SU-DHL-6 (cell line): Measurements from ENCODE around the gene RPL4.

Experiments
- CTCF ChIP-seq: fragments of 200-600 bp; sonication (generic); IDR thresholded peaks from one replicate; pipeline ENCODE4 v1.5.1; 2017; ENCODE audit warnings: antibody characterized with exemption, mild to moderate bottlenecking, low read length, moderate library complexity; ENCODE audit not compliant: insufficient read depth, poor library complexity, severe bottlenecking
- EZH2phosphoT487 ChIP-seq: fragments of 200-600 bp; sonication (generic), shearing (Covaris generic); conservative IDR thresholded peaks from 2 replicates; pipeline ENCODE4 v1.6.1; 2018; ENCODE audit warnings: mild to moderate bottlenecking, antibody characterized with exemption, low read length, moderate library complexity, mixed read lengths

GRCh38 chr15:66477011-66477410 lies 27.6 kb downstream of the RPL4 start:
- no peak for TF ChIP-seq CTCF
- no peak for TF ChIP-seq EZH2phosphoT487
